ENCODE results near the gene SIK3.

SIK3 gene

GRCh38 chr11:116860303-116860702 lies 237.9 kb downstream of the SIK3 start:
- DNase-seq: no peak

GRCh38 chr11:116859175-116859574 lies 239.1 kb downstream of the SIK3 start:
- no peak for DNase-seq

- no peak for DNase-seq
Observed at GRCh38 chr11:116857936-116858335, 240.3 kb downstream of the SIK3 start.

DNA sequence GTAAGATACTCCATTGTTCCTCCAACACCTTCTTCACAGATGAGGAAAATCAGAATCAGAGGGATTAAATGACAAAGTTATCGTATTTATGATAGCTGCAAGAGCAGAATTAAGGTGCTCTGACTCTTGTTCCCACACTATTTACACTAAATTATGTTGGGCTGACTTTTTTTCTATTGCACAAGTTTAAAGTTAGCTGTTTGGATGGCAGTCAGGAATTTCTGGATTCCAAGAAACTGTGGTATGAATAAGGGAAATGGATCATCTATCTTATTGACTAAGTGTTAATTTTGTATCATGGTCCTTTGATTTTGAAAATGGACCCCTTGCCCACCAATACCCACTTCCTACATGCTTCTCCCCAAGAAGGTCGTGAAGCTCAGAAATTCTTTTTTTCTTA lies 240.9 kb downstream of the SIK3 start:
- DNase-seq: no peak

GRCh38 chr11:116856423-116856822 lies 241.8 kb downstream of the SIK3 start:
- no peak for DNase-seq

DNA sequence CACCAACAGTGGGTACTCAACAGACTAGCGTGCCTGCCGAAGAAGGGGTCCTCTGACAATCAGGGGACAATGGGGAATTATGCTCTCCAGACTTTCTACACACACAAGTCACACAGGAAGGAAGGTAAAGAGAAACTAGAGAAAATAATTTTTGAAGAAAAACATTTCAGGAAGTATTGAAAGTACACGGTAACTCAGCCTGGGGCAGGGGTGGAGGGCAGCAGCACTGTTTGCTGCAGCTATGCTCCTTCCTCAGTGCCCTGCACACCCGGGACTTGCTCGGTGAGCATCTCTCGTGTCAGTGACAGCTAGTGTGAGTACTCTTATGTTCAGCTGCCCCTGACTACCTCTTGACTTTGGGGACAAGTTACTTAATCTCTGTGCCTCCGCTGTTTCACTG lies 242.8 kb downstream of the SIK3 start:
- DNase-seq: no peak

DNA sequence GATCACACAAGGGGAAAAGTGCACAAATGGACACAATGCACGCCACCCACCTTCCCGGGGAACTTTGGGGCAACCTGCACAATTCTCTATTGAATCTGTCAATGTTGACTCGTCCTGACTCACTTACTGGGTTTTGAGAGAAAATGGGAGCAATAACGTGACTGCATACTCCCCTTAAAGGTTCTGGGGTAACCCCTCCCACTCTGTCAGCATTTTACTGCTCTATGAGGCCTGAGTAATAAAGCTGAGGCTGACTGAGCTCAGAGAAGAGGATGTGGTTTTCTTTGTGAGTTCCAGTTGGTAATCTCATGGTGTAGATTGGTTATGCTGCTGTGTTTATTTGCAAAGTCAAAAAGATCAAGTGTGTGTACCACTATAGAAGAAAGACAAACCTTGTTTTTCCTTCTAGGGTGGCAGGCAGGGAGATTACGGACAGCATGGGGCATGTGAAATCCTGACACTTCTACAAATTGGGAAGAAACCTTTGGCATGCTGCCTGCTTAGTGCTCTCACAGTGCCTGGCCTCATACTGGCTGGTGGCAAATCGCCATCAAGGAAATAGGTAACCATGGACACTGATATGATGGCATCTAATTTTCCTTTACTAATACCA lies 244.7 kb downstream of the SIK3 start:
- peak; percentile 66 for DNase-seq

DNA sequence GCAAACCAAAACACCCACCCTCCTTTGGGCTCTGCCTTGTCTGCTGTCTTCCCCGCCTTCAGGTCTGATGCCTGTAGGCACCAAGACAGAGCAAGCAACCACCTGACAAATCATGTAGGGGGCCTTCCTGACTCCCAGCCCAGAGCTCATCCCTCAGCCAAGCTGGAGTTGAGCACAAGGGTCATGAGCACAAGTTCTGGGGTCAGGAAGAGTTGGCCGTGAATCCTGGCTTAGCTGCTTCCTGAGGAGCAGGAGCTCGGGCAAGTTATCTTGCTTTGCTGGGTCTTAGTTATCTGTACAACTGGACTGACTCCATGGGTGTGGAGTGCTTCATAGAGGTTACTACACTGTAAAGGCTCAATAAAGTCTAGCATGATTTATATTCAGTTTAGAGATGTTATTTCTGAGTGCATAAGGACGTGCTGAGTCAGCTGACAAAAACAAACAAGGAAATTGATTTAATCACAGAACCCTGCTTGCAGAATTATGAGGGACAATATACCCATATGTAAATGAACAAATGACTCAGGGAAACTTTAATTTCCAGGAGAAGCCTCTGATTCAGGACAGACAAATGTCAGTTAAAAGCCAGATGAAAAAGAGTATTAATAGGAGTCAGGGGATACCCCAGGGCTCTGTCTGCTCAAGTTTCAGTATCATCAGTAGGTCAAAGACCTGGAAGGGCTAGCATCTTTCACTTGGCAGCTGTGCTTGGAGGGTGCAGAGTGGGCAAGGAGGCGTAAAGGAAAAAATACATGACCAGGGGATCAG lies 245.8 kb downstream of the SIK3 start:
- no peak for DNase-seq

GRCh38 chr11:116851626-116852025 lies 246.6 kb downstream of the SIK3 start:
- peak; percentile 38 for DNase-seq

DNA sequence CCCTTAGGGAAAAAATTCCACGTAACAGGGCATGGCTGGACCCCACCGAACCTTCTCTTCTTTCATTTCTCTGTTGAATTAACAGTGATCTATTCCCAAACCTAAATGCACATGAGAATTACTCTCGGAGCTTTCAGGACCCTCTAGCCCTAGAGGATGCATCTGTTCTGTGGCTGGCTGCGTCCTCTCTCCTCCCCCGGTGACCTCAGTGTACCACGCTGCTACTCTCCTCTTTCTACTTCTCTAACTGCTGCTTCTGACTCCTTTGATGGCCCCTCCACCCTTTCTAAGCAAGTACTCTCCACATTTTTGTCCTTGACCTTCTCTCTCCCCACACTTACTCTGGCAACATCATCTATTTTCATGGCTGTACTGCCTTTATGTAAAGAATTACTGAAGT lies 248.7 kb downstream of the SIK3 start:
- no peak for DNase-seq

- no peak for DNase-seq
Observed at GRCh38 chr11:116849060-116849459, 249.2 kb downstream of the SIK3 start.

GRCh38 chr11:116847612-116848011 lies 250.6 kb downstream of the SIK3 start:
- DNase-seq: no peak

DNA sequence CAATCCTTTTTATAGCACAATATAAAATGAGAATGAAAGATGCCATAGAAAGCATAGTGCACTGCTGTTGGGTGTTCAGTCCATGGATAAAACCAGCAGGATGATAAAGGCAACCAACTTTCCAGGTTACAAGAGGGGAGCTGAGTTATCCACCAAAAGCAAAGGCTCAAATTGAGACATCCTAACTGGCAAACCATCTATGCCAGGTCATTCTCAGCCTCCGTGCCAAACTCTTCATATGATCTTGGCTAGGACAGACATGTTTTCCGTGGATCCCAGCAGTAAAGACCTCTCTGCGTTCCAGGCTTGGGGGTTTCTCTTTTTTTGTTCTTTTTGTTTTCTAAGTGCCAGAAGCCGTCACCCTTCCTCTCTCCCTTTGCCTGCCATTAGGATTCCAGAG lies 253.5 kb downstream of the SIK3 start:
- no peak for DNase-seq

DNA sequence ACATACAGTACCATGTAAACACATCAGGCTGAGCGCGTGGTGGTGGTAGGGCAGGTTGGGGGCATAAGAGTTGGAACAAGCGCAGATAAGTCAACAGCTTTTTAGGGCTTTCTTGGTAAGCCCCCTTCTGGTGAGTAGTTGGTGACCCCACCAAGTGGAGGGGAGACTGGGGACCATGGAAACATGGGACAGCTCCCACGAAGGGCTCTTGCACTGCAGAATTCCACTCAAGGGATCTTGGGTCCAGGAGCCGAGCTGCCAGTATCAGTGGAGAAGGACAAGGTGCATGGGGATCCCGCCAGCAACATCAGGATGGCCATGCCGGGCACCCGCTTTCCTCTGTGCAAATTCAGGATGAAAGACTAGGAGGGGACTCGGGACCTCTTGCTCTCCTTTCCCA lies 254.6 kb downstream of the SIK3 start:
- DNase-seq: no peak

DNA sequence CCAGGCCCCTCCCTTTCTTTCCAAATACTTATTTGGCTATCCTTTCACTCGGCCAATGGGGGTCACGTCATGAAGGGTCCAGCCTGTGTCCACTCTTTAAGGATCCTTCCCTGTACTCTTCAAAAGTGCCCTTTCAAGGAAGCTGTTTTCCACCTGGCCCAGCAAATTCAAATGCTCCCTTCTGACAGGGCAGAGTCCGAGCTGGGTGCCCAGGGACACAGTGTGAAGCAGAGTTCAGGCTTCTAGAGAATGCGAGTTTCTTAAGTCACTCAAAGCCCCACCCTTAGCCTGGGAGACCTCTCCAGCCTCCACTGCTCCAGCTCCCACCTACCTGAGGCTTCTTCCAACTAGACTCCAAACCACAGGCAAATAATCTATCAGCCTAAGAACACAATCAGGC lies 255.3 kb downstream of the SIK3 start:
- DNase-seq: no peak

DNA sequence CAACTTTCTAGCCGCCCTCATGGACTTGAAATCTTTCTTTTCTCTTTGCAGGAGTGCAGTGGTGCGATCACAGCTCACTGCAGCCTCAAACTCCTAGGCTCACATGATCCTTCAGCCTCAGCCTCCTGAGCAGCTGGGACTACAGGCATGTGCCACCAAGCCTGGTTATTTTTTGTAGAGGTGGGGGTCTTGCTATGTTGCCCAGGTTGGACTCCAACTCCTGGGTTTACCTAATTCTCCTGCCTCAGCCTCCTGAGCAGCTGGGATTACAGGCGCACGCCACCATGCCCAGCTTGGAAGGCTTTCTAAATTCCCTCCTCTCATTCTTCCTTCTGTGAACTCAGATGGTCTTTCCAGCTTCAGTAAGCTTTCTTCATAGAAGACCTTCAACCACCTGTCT lies 256.1 kb downstream of the SIK3 start:
- DNase-seq: no peak

DNA sequence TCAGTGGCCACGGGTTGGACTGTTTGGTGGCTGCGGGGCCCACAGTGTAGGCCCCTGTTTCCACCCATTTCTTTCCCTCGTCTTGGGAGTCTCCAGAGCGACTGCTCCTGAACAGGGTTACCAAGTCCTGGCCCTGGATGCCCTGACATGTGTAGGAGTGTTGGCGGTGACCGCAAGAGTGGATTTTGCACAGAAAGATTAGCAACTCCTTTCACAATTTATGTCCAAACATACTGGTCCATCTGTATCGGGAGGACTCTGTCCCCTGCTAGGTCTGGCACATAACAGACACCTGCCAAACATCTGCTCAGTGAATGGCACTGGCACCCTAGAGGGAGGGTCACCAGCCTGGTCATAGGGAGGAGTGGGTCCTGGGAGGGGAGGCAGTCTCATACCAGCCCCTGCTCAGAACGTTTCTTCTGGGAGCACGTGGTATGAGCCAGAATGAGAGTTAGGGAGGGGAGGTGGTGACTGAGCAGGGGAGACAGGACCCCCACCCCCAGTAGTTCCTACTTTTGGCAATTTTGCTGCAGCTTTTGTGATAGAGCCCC lies 257.4 kb downstream of the SIK3 start:
- DNase-seq: no peak

GRCh38 chr11:116840224-116840745 lies 257.9 kb downstream of the SIK3 start:
- no peak for DNase-seq

DNA sequence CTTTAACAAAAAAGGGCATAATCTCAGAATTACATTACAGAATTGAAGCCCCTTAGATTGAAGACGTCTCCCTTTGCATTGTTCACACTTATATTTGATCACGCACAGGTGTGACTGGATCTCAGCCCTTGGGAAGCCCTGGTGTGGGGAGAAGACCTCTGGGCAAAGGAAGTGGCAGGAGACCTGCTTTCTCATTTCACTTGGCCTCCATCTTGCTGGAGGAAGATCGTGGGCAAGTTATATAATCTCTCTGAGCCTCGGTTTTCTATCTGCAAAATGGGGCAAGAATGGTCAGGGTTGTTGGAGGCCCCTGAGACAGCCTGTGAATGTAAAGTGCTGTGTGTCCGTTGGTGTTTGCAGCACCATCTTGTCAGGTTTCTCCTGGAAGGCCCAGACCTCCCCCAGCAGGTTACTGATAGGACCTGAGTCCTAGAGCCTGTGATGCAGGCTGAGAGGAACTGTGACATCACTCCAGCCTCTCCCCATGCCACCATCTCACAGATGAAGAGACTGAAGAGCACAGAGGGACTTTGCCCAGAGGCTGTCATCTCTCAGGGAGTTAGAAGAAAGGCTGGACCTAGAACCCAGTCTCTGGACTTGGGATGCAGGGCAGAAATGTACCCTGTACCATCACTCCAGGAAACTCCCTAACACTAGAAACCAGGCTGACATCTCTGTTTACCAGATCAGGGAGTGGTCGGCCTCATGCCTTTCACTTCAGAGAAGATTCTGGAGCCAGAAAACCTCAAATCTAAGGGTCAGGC lies 259.7 kb downstream of the SIK3 start:
- no peak for DNase-seq

GRCh38 chr11:116837231-116838091 lies 260.8 kb downstream of the SIK3 start, which contains the start of gene APOA1:
Gene APOA1 (minus strand): TSS chr11:116837622. CDS start chr11:116837387, 235 bp downstream.
- no peak for DNase-seq

DNA sequence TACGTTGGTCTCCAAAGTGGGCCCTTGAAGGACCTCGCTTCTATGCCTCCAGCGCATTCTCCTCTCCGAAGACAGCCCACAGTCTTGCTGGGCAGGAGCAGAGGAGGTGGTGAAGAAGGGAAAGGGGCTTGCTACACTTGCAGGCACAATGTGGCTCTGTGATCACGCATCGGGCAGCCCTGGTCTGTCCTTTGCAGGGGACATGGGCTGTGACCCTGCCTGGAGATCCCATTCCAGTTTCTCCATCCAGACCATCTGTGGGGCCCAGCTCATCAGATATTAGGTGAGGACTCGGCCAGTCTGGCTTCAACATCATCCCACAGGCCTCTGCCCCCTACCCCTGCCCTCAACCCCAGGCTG lies 261.6 kb downstream of the SIK3 start:
- no peak for DNase-seq
